H1 (cell line): ENCODE results near the gene GPR137. TPM values are rescaled to one million over a fixed set of nuclear protein-coding genes. Genes with fewer than 3 reads are reported as not detected.

Experiments used
- CTCF ChIA-PET: fragments of 300-600 bp; sonication (Branson Sonifier 250); formaldehyde crosslinking; loops from one replicate; lab custom pipeline; 2021; ENCODE audit not compliant: partially characterized antibody; lab: Charles Lee
- POLR2A ChIA-PET: fragments of 300-600 bp; sonication (Branson Sonifier 250); formaldehyde crosslinking; loops from one replicate; lab custom pipeline; 2021; ENCODE audit warnings: inconsistent platforms; ENCODE audit not compliant: partially characterized antibody; lab: Charles Lee
- DNase-seq, 2 experiments: peaks; one replicate each; pipeline versions ENCODE4 v3.0.0 to v3.0.0-alpha.2; 2010 to 2022; ENCODE audit warnings: low spot score in 2 of 2, low read depth in 1 of 2, mixed read lengths in 1 of 2
- FAIRE-seq: peaks from 2 replicates; lab custom pipeline; 2011; peaks lifted over from hg19 to GRCh38; lab: Jason Lieb, UNC
- H2AFZ ChIP-seq: 2 replicates; pipeline ENCODE4 v1.8.1; 2012; ENCODE audit warnings: low read length, inconsistent platforms
- H2AK5ac ChIP-seq: 2 replicates; pipeline ENCODE4 v1.6.1; 2013; ENCODE audit warnings: low read depth, low read length
- H2BK120ac ChIP-seq: replicated peaks from 2 replicates; pipeline ENCODE3; 2013; ENCODE audit warnings: low read depth, low read length, inconsistent platforms
- H2BK12ac ChIP-seq: 2 replicates; pipeline ENCODE4 v1.6.1; 2013; ENCODE audit warnings: low read depth, low read length
- H2BK15ac ChIP-seq: 2 replicates; pipeline ENCODE4 v1.6.1; 2013; ENCODE audit warnings: low read length
- H2BK20ac ChIP-seq: 2 replicates; pipeline ENCODE4 v1.6.1; 2013; ENCODE audit warnings: low read length
- H2BK5ac ChIP-seq: 2 replicates; pipeline ENCODE4 v1.6.1; 2013; ENCODE audit warnings: low read depth, low read length
- H3K14ac ChIP-seq: 2 replicates; pipeline ENCODE4 v1.6.1; 2013; ENCODE audit warnings: inconsistent platforms; ENCODE audit not compliant: insufficient read length
- H3K18ac ChIP-seq: 2 replicates; pipeline ENCODE4 v1.6.1; 2013; ENCODE audit warnings: low read length; ENCODE audit errors: extremely low read depth
- H3K23ac ChIP-seq: 2 replicates; pipeline ENCODE4 v1.6.1; 2013; ENCODE audit warnings: inconsistent platforms; ENCODE audit not compliant: insufficient read length
- H3K23me2 ChIP-seq: 2 replicates; pipeline ENCODE4 v1.6.1; 2013; ENCODE audit warnings: low read depth, low read length
- H3K27ac ChIP-seq: 2 replicates; pipeline ENCODE4 v1.6.1; 2011; ENCODE audit warnings: low read depth, low read length, inconsistent platforms
- H3K27me3 ChIP-seq, 4 experiments: replicated peaks in 1 of 4; 1 replicate in 1 of 4; 2 replicates in 3 of 4; pipeline versions ENCODE4 v1.6.1 to v1.8.1; 2011 to 2013; ENCODE audit warnings: low read length in 3 of 4, mild to moderate bottlenecking in 3 of 4, inconsistent platforms in 2 of 4, mixed read lengths in 2 of 4, moderate library complexity in 1 of 4; ENCODE audit not compliant: control insufficient read depth in 3 of 4, insufficient read depth in 3 of 4; ENCODE audit errors: extremely low read depth in 1 of 4
- H3K36me3 ChIP-seq, 4 experiments: 2 replicates each; pipeline versions ENCODE4 v1.6.1 to v1.8.1; 2011 to 2013; ENCODE audit warnings: mild to moderate bottlenecking in 4 of 4, low read length in 3 of 4, moderate library complexity in 2 of 4, control low read depth in 1 of 4, inconsistent platforms in 1 of 4; ENCODE audit not compliant: insufficient read depth in 4 of 4, control insufficient read depth in 2 of 4
- H3K4ac ChIP-seq: replicated peaks from 2 replicates; pipeline ENCODE3; 2013; ENCODE audit warnings: low read length, low read depth, mixed read lengths, inconsistent platforms; ENCODE audit not compliant: insufficient read length
- H3K4me1 ChIP-seq, 4 experiments: replicated peaks in 1 of 4; 1 replicate in 1 of 4; 2 replicates in 3 of 4; pipeline versions ENCODE4 v1.6.1 to v1.8.1; 2011 to 2013; ENCODE audit warnings: low read length in 3 of 4, inconsistent platforms in 2 of 4, mixed read lengths in 1 of 4; ENCODE audit not compliant: insufficient read depth in 4 of 4, control insufficient read depth in 3 of 4
- H3K4me2 ChIP-seq, 2 experiments: 2 replicates each; pipeline versions ENCODE4 v1.6.1 to v1.8.1; 2011 to 2013; ENCODE audit warnings: low read depth in 2 of 2, low read length in 2 of 2, control low read depth in 1 of 2, inconsistent platforms in 1 of 2, mild to moderate bottlenecking in 1 of 2; ENCODE audit not compliant: insufficient read depth in 1 of 2
- H3K4me3 ChIP-seq, 4 experiments: fragments of 200-600, 300-600 bp in 1 of 4; sonication (generic), shearing (Covaris generic), sonication (Bioruptor Twin) in 1 of 4; 2 replicates each; pipeline versions ENCODE4 v1.5.1 to v1.8.1; 2011 to 2016; ENCODE audit warnings: low read length in 4 of 4, low read depth in 3 of 4, control low read depth in 2 of 4, inconsistent platforms in 2 of 4, mild to moderate bottlenecking in 2 of 4, mixed read lengths in 1 of 4, moderate library complexity in 1 of 4; ENCODE audit not compliant: insufficient read depth in 2 of 4; ENCODE audit errors: extremely low read depth in 1 of 4
- H3K56ac ChIP-seq: replicated peaks from 2 replicates; pipeline ENCODE3; 2013; ENCODE audit warnings: low read depth, mild to moderate bottlenecking, mixed read lengths, low read length, inconsistent platforms; ENCODE audit not compliant: insufficient read length
- H3K79me1 ChIP-seq: 2 replicates; pipeline ENCODE4 v1.6.1; 2013; ENCODE audit warnings: low read depth, low read length, control low read depth
- H3K79me2 ChIP-seq, 2 experiments: 2 replicates each; pipeline versions ENCODE4 v1.6.1 to v1.8.1; 2012 to 2013; ENCODE audit warnings: low read length in 2 of 2, mild to moderate bottlenecking in 2 of 2, inconsistent platforms in 1 of 2; ENCODE audit not compliant: insufficient read depth in 2 of 2, control insufficient read depth in 1 of 2
- H3K9ac ChIP-seq, 4 experiments: replicated peaks in 1 of 4; 1 replicate in 1 of 4; 2 replicates in 3 of 4; pipeline versions ENCODE4 v1.6.1 to v1.8.1; 2011 to 2013; ENCODE audit warnings: low read depth in 3 of 4, low read length in 3 of 4, control low read depth in 2 of 4, mild to moderate bottlenecking in 2 of 4, moderate library complexity in 2 of 4, inconsistent platforms in 1 of 4; ENCODE audit errors: extremely low read depth in 1 of 4
- H3K9me3 ChIP-seq, 2 experiments: 2 replicates each; pipeline versions ENCODE4 v1.6.1 to v1.8.1; 2012 to 2013; ENCODE audit warnings: mild to moderate bottlenecking in 2 of 2, moderate library complexity in 2 of 2, control low read depth in 1 of 2, inconsistent platforms in 1 of 2, low read depth in 1 of 2, low read length in 1 of 2, mixed read lengths in 1 of 2; ENCODE audit not compliant: insufficient read depth in 2 of 2
- H4K20me1 ChIP-seq, 2 experiments: replicated peaks in 1 of 2; 2 replicates each; pipeline versions ENCODE3 to v1.8.1; 2011 to 2013; ENCODE audit warnings: inconsistent platforms in 2 of 2, low read length in 2 of 2, mild to moderate bottlenecking in 1 of 2; ENCODE audit not compliant: insufficient read depth in 2 of 2, control insufficient read depth in 1 of 2
- H4K5ac ChIP-seq: 2 replicates; pipeline ENCODE4 v1.6.1; 2013; ENCODE audit warnings: low read length, low read depth, mixed read lengths, inconsistent platforms; ENCODE audit not compliant: insufficient read length
- H4K8ac ChIP-seq: 2 replicates; pipeline ENCODE4 v1.8.0; 2013; ENCODE audit warnings: mild to moderate bottlenecking, moderate library complexity, low read length, inconsistent platforms; ENCODE audit not compliant: insufficient read depth; ENCODE audit errors: extremely low read depth
- H4K91ac ChIP-seq: replicated peaks from 2 replicates; pipeline ENCODE3; 2013; ENCODE audit warnings: low read length, mixed read lengths, inconsistent platforms; ENCODE audit not compliant: insufficient read length
- BACH1 ChIP-seq: IDR thresholded peaks from 2 replicates; pipeline ENCODE4 v1.6.1; 2012; ENCODE audit warnings: low read length, improper control_type of control experiment
- CHD2 ChIP-seq: IDR thresholded peaks from 2 replicates; pipeline ENCODE4 v1.6.1; 2012; ENCODE audit warnings: low read length, improper control_type of control experiment
- EP300 ChIP-seq, 2 experiments: IDR thresholded peaks; 1 replicate in 1 of 2; 2 replicates in 1 of 2; pipeline ENCODE4 v1.6.1; 2011 to 2012; ENCODE audit warnings: low read depth in 2 of 2, low read length in 2 of 2, mild to moderate bottlenecking in 2 of 2, borderline replicate concordance in 1 of 2, inconsistent platforms in 1 of 2, moderate library complexity in 1 of 2
- FOSL1 ChIP-seq: IDR thresholded peaks from 2 replicates; pipeline ENCODE4 v1.6.1; 2011; ENCODE audit warnings: mild to moderate bottlenecking, low read depth, low read length, moderate library complexity; ENCODE audit not compliant: insufficient read depth
- MAFK ChIP-seq: IDR thresholded peaks from 2 replicates; pipeline ENCODE4 v1.6.1; 2012; ENCODE audit warnings: low read depth, mild to moderate bottlenecking, improper control_type of control experiment, low read length
- PHF8 ChIP-seq: fragments of 200-600 bp; sonication (generic); conservative IDR thresholded peaks from 2 replicates; pipeline ENCODE4 v1.7.1; 2012; ENCODE audit warnings: low read depth, mild to moderate bottlenecking, inconsistent platforms, low read length, moderate library complexity
- POLR2A ChIP-seq, 2 experiments: IDR thresholded peaks; 1 replicate in 1 of 2; 2 replicates in 1 of 2; pipeline ENCODE4 v1.6.1; 2011; ENCODE audit warnings: low read depth in 2 of 2, low read length in 2 of 2, mild to moderate bottlenecking in 2 of 2; ENCODE audit errors: control extremely low read depth in 1 of 2
- RBBP5 ChIP-seq: IDR thresholded peaks from 2 replicates; pipeline ENCODE4 v1.7.1; 2012; ENCODE audit warnings: low read depth, mild to moderate bottlenecking, inconsistent platforms, low read length, moderate library complexity, borderline replicate concordance
- SUZ12 ChIP-seq: fragments of 200-600 bp; sonication (generic); IDR thresholded peaks from 2 replicates; pipeline ENCODE4 v1.6.1; 2012; ENCODE audit warnings: mild to moderate bottlenecking, inconsistent platforms, low read length, moderate library complexity, mixed read lengths
- ZNF274 ChIP-seq: IDR thresholded peaks from 2 replicates; pipeline ENCODE4 v1.7.0; 2012; ENCODE audit warnings: low read length, borderline replicate concordance; ENCODE audit errors: extremely low read depth
- WGBS, 2 experiments: shearing (Covaris generic) in 1 of 2; methylation state at CpG; one replicate each; pipeline versions ENCODE4 v1.1.6 to v1.1.7; 2013 to 2015; ENCODE audit warnings: low lambda C conversion rate in 2 of 2, mixed read lengths in 2 of 2, inconsistent platforms in 1 of 2, low coverage in 1 of 2, missing lambda C conversion rate in 1 of 2; ENCODE audit not compliant: insufficient replicate concordance in 2 of 2, insufficient coverage in 1 of 2, insufficient read length in 1 of 2; ENCODE audit errors: extremely low coverage in 1 of 2, missing lambda C conversion rate in 1 of 2; 5-methylcytosine and 5-hydroxymethylcytosine counted together
- polyA plus RNA-seq, 7 experiments: library from polyadenylated mRNA; depleted of rRNA in 3 of 7; stranded (reverse) in 5 of 7; unstranded in 2 of 7; fragments of >200 nt in 5 of 7; fragments of 200-250 nt in 2 of 7; gene quantifications; 1 replicate in 5 of 7; 2 replicates in 1 of 7; 4 replicates in 1 of 7; pipeline versions ENCODE4 v1.2.1 to v1.2.3, GENCODE V29; 2011 to 2013; ENCODE audit warnings: missing spikeins in 2 of 7, mixed read lengths in 2 of 7
- total RNA-seq: library from RNA; stranded (reverse); fragmentation: NEBNext Ultra II Directional; extraction: Animal tissue kit (Norgen Biotek cat#: 25700); gene quantifications from 2 replicates; pipeline ENCODE4 v1.2.1, GENCODE V29; 2021
- TF ChIP-seq, protein P1 (sequence below): IDR thresholded peaks from 2 replicates; pipeline ENCODE4 v1.6.1; 2011; ENCODE audit warnings: low read length, improper control_type of control experiment
- TF ChIP-seq, protein P2 (sequence below): IDR thresholded peaks from 2 replicates; pipeline ENCODE4 v1.6.1; 2011; ENCODE audit warnings: low read depth, mild to moderate bottlenecking, low read length; ENCODE audit not compliant: insufficient read depth

The GPR137 gene
- total and polyA plus RNA-seq, 2 of the 8 experiments (the other 6 are each of a cell fraction or from before 2014, with no cell fraction given): 36.2 to 37.8 TPM

DNA sequence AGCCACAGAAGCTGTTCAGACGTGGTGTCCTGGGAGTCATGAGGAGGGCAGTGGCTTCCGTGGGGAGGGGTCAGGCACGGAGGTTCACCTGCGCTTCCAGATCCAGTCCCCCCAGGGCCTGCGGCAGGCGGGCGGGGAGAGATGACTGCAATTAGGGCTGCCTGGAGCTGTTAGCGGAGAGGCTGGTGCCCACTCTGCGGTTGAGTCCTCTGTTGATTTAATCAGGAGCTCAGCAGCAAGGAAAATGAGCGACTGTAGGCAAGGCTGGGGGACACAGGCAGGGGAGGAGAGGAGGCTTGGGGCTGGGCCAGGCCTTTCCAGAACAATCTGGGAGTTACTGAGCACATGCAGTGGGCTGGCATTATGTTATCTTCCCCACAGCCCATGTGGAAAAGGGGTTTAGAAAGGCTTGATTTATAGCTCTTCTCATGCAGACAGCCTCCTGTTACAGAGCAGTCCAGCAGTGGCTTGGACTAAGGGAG is 21.2 kb upstream of the GPR137 start:
- H3K4me1 ChIP-seq: peaks cover 0 to 11% (median 4%) of the 10 kb centered on the region in 4 experiments; a peak in 5 of 7 replicates
- no peak overlapping the region for H3K23ac ChIP-seq
- H2BK120ac ChIP-seq: no peak overlapping the region
- peaks cover 2% of the 10 kb centered on the region; the same call in 1 of the 2 replicates for H3K23me2 ChIP-seq
- H4K20me1 ChIP-seq: peaks cover 4 to 15% of the 10 kb centered on the region in 2 experiments
- H4K8ac ChIP-seq: peak overlapping the region; percentile 71; the same call in 1 of the 2 replicates
- H3K79me1 ChIP-seq: no peaks in the 10 kb centered on the region
- H3K9ac ChIP-seq: no peak overlapping the region
- CTCF ChIA-PET: interaction anchor here (0.6 to 8.5 kb wide), 9 partner anchors 8 to 91 kb away, joined by 3 to 102 read pairs (median 7); partner anchors contain the start of genes CATSPERZ, PLCB3 and PPP1R14B
- POLR2A ChIA-PET: interaction anchor here (0.6 to 11.9 kb wide), 9 partner anchors 8 to 94 kb away, joined by 3 to 352 read pairs (median 4); partner anchors contain the start of genes FKBP2, PLCB3 and PPP1R14B
- H3K14ac ChIP-seq: no peak overlapping the region
- FAIRE-seq (no peak), DNase-seq (no peak)
- H2AFZ ChIP-seq: no peak overlapping the region
- no peak overlapping the region for H3K18ac ChIP-seq
- H3K4me2 ChIP-seq: no peak overlapping the region
- no peaks in the 10 kb centered on the region for H3K79me2 ChIP-seq
- H3K36me3 ChIP-seq: peaks cover 17 to 66% (median 32%) of the 10 kb centered on the region in 4 experiments
- no peaks in the 10 kb centered on the region for H3K27me3 ChIP-seq
- no peak overlapping the region for H2BK12ac ChIP-seq
- H3K56ac ChIP-seq: no peak overlapping the region
- no peak overlapping the region for H2AK5ac ChIP-seq
- no peak overlapping the region for H4K91ac ChIP-seq
- no peak overlapping the region for H4K5ac ChIP-seq
- H2BK15ac ChIP-seq: no peak overlapping the region
- H2BK5ac ChIP-seq: no peak overlapping the region
- H3K27ac ChIP-seq: no peak overlapping the region
- no peak overlapping the region for H2BK20ac ChIP-seq
- no peak overlapping the region for H3K4ac ChIP-seq
- no peak overlapping the region for H3K4me3 ChIP-seq
- no peaks in the 10 kb centered on the region for H3K9me3 ChIP-seq
- 93% methylated on average over 10 of the region's 10 CpGs; no CpG with 5 or more reads in 1 of the 2 experiments for WGBS, 2 experiments
- TF ChIP-seq, protein P1, sequence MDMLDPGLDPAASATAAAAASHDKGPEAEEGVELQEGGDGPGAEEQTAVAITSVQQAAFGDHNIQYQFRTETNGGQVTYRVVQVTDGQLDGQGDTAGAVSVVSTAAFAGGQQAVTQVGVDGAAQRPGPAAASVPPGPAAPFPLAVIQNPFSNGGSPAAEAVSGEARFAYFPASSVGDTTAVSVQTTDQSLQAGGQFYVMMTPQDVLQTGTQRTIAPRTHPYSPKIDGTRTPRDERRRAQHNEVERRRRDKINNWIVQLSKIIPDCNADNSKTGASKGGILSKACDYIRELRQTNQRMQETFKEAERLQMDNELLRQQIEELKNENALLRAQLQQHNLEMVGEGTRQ: no peak
- no peak for TF ChIP-seq EP300 (IDR thresholded peaks at IDR 0.05; ENCODE audit: borderline replicate concordance in 1 of 2, low read depth in 2 of 2, low read length in 2 of 2)
- no peak for TF ChIP-seq FOSL1
- no peak for TF ChIP-seq MAFK
- TF ChIP-seq CHD2: no peak
- TF ChIP-seq PHF8: no peak
- TF ChIP-seq BACH1: no peak
- TF ChIP-seq RBBP5: no peak
- no peak for TF ChIP-seq POLR2A (IDR thresholded peaks at IDR 0.05; ENCODE audit: control extremely low read depth in 1 of 2, low read depth in 2 of 2, low read length in 2 of 2)
- no peak for TF ChIP-seq ZNF274
- TF ChIP-seq, protein P2, sequence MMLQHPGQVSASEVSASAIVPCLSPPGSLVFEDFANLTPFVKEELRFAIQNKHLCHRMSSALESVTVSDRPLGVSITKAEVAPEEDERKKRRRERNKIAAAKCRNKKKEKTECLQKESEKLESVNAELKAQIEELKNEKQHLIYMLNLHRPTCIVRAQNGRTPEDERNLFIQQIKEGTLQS: no peak
- no peak for TF ChIP-seq SUZ12
